Fibroblast of mammary gland (primary cell): Measurements from ENCODE around the gene CYB561D1.

Experiments used
- DNase-seq: peaks from one replicate; pipeline ENCODE4 v3.0.0-alpha.2; 2010; ENCODE audit warnings: low read depth
- H3K4me3 ChIP-seq: 2 replicates; pipeline ENCODE4 v1.5.1; 2011; ENCODE audit warnings: low read depth, mild to moderate bottlenecking, low read length, moderate library complexity; ENCODE audit not compliant: control insufficient read depth
- TF ChIP-seq, protein P1 (sequence below): conservative IDR thresholded peaks from 2 replicates; pipeline ENCODE4 v1.5.1; 2011; ENCODE audit warnings: low read depth, low read length, inconsistent platforms; ENCODE audit not compliant: control insufficient read depth, insufficient read depth

Gene CYB561D1

GRCh38 chr1:109490934-109491302 lies 3.0 kb upstream of the CYB561D1 start:
- H3K4me3 ChIP-seq, result no peak overlapping the region
- TF ChIP-seq, protein P1, sequence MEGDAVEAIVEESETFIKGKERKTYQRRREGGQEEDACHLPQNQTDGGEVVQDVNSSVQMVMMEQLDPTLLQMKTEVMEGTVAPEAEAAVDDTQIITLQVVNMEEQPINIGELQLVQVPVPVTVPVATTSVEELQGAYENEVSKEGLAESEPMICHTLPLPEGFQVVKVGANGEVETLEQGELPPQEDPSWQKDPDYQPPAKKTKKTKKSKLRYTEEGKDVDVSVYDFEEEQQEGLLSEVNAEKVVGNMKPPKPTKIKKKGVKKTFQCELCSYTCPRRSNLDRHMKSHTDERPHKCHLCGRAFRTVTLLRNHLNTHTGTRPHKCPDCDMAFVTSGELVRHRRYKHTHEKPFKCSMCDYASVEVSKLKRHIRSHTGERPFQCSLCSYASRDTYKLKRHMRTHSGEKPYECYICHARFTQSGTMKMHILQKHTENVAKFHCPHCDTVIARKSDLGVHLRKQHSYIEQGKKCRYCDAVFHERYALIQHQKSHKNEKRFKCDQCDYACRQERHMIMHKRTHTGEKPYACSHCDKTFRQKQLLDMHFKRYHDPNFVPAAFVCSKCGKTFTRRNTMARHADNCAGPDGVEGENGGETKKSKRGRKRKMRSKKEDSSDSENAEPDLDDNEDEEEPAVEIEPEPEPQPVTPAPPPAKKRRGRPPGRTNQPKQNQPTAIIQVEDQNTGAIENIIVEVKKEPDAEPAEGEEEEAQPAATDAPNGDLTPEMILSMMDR, result no peak
- no peak for DNase-seq

DNA sequence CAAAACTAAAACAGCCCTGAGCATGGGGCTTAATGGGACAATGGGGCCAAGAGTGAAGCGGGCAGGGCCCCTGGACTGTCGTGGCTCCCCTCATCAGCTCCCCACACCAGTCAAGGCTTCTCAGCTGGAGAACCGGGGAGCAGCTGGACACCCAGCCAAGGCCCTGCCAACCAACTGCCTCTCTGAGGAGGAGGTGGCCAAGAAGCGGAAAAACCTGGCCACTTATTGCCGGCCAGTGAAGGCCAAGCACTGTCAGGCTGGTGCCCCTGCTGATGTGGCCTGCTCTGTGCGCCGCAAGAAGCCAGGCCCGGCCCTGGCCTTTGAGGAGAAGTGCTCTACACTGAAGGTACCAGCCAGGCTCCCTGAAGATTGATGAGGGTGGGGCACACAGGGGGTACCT lies 2.5 kb upstream of the CYB561D1 start:
- TF ChIP-seq, protein P1, result no peak
- DNase-seq, result no peak
- H3K4me3 ChIP-seq, result no peak overlapping the region

GRCh38 chr1:109492779-109493178 lies 1.1 kb upstream of the CYB561D1 start:
- TF ChIP-seq, protein P1, result no peak
- no peak overlapping the region for H3K4me3 ChIP-seq
- DNase-seq, result peak; percentile 13

DNA sequence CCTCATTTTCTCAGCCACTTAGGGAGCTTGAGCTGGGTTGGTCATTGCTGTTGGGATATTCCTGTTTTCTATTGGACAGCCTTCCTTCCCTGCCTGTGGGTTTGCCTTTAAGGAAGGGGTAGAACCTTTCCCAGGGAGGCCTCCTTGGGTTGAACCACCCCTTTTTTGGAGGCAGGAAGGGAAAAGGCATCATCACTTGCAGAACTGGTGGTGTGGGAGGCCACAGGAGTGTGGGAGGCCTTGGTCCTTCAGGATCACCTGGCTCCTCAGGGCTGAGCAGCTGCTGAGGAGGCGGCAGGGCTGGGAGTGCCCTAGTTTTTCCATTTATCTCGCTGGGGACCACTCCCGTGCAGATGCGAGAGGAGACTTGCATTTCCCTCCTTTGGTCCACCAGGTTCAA lies 667 bp upstream of the CYB561D1 start:
- TF ChIP-seq, protein P1, result no peak
- H3K4me3 ChIP-seq, result no peak overlapping the region
- DNase-seq, result peak; percentile 8

- TF ChIP-seq, protein P1, result no peak
- no peak overlapping the region for H3K4me3 ChIP-seq
- no peak for DNase-seq
Observed at GRCh38 chr1:109495738-109496137, 1.8 kb downstream of the CYB561D1 start.

DNA sequence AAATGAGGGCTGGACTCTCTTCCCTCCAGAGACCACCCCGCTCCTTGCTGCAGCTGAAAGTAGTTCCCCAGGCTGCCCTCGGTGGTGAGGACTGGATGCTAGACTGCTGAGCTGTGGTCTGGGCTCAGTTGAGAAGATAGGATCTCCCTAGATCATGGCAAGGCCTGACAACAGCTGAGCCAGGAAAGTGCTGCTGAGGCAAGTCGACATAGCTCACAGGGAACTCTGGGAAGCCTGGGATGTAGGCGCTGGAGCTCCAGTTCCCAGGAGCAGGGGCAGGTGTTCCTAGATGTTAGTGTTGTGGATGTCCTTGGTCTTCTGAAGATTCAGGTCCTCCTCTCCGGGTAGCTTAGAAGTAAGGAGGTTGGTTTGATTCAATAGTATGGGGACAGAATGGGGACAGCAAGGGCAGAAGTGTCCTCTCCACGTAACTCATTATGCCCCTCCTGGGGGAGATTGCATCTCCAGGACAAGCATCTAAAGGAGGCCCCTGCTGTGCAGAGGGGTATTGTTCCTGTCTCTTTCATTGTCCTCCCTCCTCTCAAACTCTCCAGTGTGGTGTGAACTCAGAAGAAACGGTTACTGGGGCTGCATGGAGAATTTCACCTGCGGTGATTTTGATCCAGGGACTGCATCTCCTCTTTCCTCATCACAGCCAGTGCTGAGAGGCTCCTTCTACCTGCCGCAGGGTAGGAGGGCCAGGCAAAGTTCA lies 3.7 kb downstream of the CYB561D1 start:
- TF ChIP-seq, protein P1, result no peak
- no peak for DNase-seq
- no peak overlapping the region for H3K4me3 ChIP-seq
